Ovary (tissue), 3 donors: ENCODE measurements around the gene HSPA14.

Experiments used
- CTCF ChIP-seq, 3 donors: fragments of 450-650 bp in 2 of 3; fragments of 200-600 bp in 1 of 3; IDR thresholded peaks; one replicate each; pipeline versions ENCODE4 v1.5.1 to v1.8.0; 2016 to 2022; ENCODE audit warnings: antibody characterized with exemption in 3 of 3, mild to moderate bottlenecking in 1 of 3
- EP300 ChIP-seq: sonication (generic); formaldehyde crosslinking; IDR thresholded peaks from one replicate; pipeline ENCODE4 v1.6.1; 2017; ENCODE audit warnings: antibody characterized with exemption
- donor health status: DM: no; HTN: no; CAD: no.

- TF ChIP-seq CTCF (IDR thresholded peaks at IDR 0.05) (no peak), EP300 (no peak)
These were observed 37.7 kb upstream of the HSPA14 start for GRCh38 chr10:14800397-14800796.
